Measurements from ENCODE around the gene CD37. TPM values are rescaled to one million over a fixed set of nuclear protein-coding genes. Genes with fewer than 3 reads are reported as not detected.
"Not testable (repeated sequence)": the region's sequence is repeated elsewhere in the genome, so short reads cannot be mapped to it uniquely, and the experiment has no call there.

Gene CD37
- total and polyA plus RNA-seq, 5 donors from 2014 or later: 149 to 351 (median 168) TPM

GRCh38 chr19:49363268-49364082, 28.3 kb downstream of the CD37 start, which contains the start of gene DKKL1:
TSS of gene DKKL1 (plus strand) at chr19:49363877. CDS start at chr19:49363999, 122 bp downstream.
- Histone ChIP-seq H3K27ac (ENCODE audit: insufficient read depth, low read length, poor library complexity, severe bottlenecking) (no peak within 1 kb of the TSS), H3K27me3 (ENCODE audit: control insufficient read depth, insufficient read depth, low read length) (peaks cover 14% of the 10 kb centered on the region), H3K9me3 (ENCODE audit: control insufficient read depth in 2 of 2, low read length in 2 of 2) (no peaks in the 10 kb centered on the region), H3K4me3 (ENCODE audit: low read depth, low read length) (peak within 1 kb of the TSS; percentile 44), H3K36me3 (ENCODE audit: control insufficient read depth, insufficient read depth, low read length) (no peaks in the 10 kb centered on the region), H3K4me1 (ENCODE audit: control insufficient read depth, insufficient read depth, low read length, poor library complexity, severe bottlenecking) (peaks cover 33% of the 10 kb centered on the region)
- peaks cover 42% of the 10 kb centered on the region for H3K27me3 Mint-ChIP-seq
- H3K9me3 Mint-ChIP-seq: peaks cover 0 to 2% (median 0%) of the 10 kb centered on the region in 7 donors
- H3K27ac Mint-ChIP-seq: no peak within 1 kb of the TSS
- peak; percentile 65 to 69 for ATAC-seq (ENCODE audit: low read depth in 2 of 2)
- H3K36me3 Mint-ChIP-seq: no peaks in the 10 kb centered on the region
- no peak within 1 kb of the TSS for H3K4me3 Mint-ChIP-seq
- DNase-seq: peak; percentile 46 to 63 (median 50)
- H3K4me1 Mint-ChIP-seq: peaks cover 0 to 15% (median 3%) of the 10 kb centered on the region in 4 donors

- H3K4me1 ChIP-seq (ENCODE audit: control insufficient read depth, insufficient read depth, low read length, poor library complexity, severe bottlenecking): peaks cover 33% of the 10 kb centered on the region
Observed at GRCh38 chr19:49364083-49364737, 29.0 kb downstream of the CD37 start.

GRCh38 chr19:49366110-49366509, 30.9 kb downstream of the CD37 start:
- Histone ChIP-seq H3K27ac (ENCODE audit: insufficient read depth, low read length, poor library complexity, severe bottlenecking) (no peak overlapping the region), H3K4me3 (ENCODE audit: low read depth, low read length) (no peak overlapping the region), H3K27me3 (ENCODE audit: control insufficient read depth, insufficient read depth, low read length) (peaks cover 18% of the 10 kb centered on the region), H3K9me3 (ENCODE audit: control insufficient read depth in 2 of 2, low read length in 2 of 2) (peaks cover 12 to 15% of the 10 kb centered on the region in 2 experiments), H3K36me3 (ENCODE audit: control insufficient read depth, insufficient read depth, low read length) (no peaks in the 10 kb centered on the region), H3K4me1 (ENCODE audit: control insufficient read depth, insufficient read depth, low read length, poor library complexity, severe bottlenecking) (peaks cover 33% of the 10 kb centered on the region)
- Mint-ChIP-seq H3K27ac (no peak overlapping the region), H3K9me3 (peaks cover 0 to 18% (median 0%) of the 10 kb centered on the region in 7 donors), H3K4me1 (peaks cover 0 to 10% (median 3%) of the 10 kb centered on the region in 4 donors), H3K4me3 (no peak overlapping the region), H3K36me3 (peaks cover 3% of the 10 kb centered on the region), H3K27me3 (peaks cover 33% of the 10 kb centered on the region)
- DNase-seq (no peak), ATAC-seq (ENCODE audit: low read depth in 2 of 2) (no peak)

More at GRCh38 chr19:49364083-49364737, 29.0 kb downstream of the CD37 start:
- H3K27ac ChIP-seq (ENCODE audit: insufficient read depth, low read length, poor library complexity, severe bottlenecking): no peak overlapping the region
- ATAC-seq (ENCODE audit: low read depth in 2 of 2) (no peak), DNase-seq (no peak)
- peaks cover 5 to 6% of the 10 kb centered on the region in 2 experiments for H3K9me3 ChIP-seq (ENCODE audit: control insufficient read depth in 2 of 2, low read length in 2 of 2)
- peaks cover 14% of the 10 kb centered on the region for H3K27me3 ChIP-seq (ENCODE audit: control insufficient read depth, insufficient read depth, low read length)
- Mint-ChIP-seq H3K27ac (no peak overlapping the region), H3K4me1 (peaks cover 0 to 15% (median 3%) of the 10 kb centered on the region in 4 donors), H3K9me3 (peaks cover 0 to 7% (median 0%) of the 10 kb centered on the region in 7 donors), H3K27me3 (peaks cover 40% of the 10 kb centered on the region), H3K4me3 (no peak overlapping the region), H3K36me3 (no peaks in the 10 kb centered on the region)
- H3K36me3 ChIP-seq (ENCODE audit: control insufficient read depth, insufficient read depth, low read length): no peaks in the 10 kb centered on the region
- no peak overlapping the region for H3K4me3 ChIP-seq (ENCODE audit: low read depth, low read length)

GRCh38 chr19:49368711-49369358, 33.6 kb downstream of the CD37 start:
- Histone ChIP-seq H3K27ac (ENCODE audit: insufficient read depth, low read length, poor library complexity, severe bottlenecking) (no peak overlapping the region), H3K27me3 (ENCODE audit: control insufficient read depth, insufficient read depth, low read length) (peaks cover 9% of the 10 kb centered on the region), H3K9me3 (ENCODE audit: control insufficient read depth in 2 of 2, low read length in 2 of 2) (peaks cover 12 to 15% of the 10 kb centered on the region in 2 experiments), H3K4me1 (ENCODE audit: control insufficient read depth, insufficient read depth, low read length, poor library complexity, severe bottlenecking) (peaks cover 8% of the 10 kb centered on the region), H3K4me3 (ENCODE audit: low read depth, low read length) (no peak overlapping the region), H3K36me3 (ENCODE audit: control insufficient read depth, insufficient read depth, low read length) (no peaks in the 10 kb centered on the region)
- ATAC-seq (ENCODE audit: low read depth in 2 of 2): no peak
- peaks cover 0 to 18% (median 0%) of the 10 kb centered on the region in 7 donors for H3K9me3 Mint-ChIP-seq
- H3K27me3 Mint-ChIP-seq: peaks cover 40% of the 10 kb centered on the region
- H3K4me1 Mint-ChIP-seq: peaks cover 0 to 2% (median 0%) of the 10 kb centered on the region in 4 donors
- no peak overlapping the region for H3K27ac Mint-ChIP-seq
- H3K36me3 Mint-ChIP-seq: peaks cover 3% of the 10 kb centered on the region
- no peak overlapping the region for H3K4me3 Mint-ChIP-seq
- DNase-seq: no peak

GRCh38 chr19:49371184-49371583, 36.0 kb downstream of the CD37 start:
- Mint-ChIP-seq H3K27me3 (peaks cover 36% of the 10 kb centered on the region), H3K36me3 (peaks cover 3% of the 10 kb centered on the region), H3K4me3 (no peak overlapping the region), H3K9me3 (peaks cover 0 to 18% (median 3%) of the 10 kb centered on the region in 7 donors), H3K4me1 (no peaks in the 10 kb centered on the region), H3K27ac (no peak overlapping the region)
- Histone ChIP-seq H3K27ac (ENCODE audit: insufficient read depth, low read length, poor library complexity, severe bottlenecking) (no peak overlapping the region), H3K36me3 (ENCODE audit: control insufficient read depth, insufficient read depth, low read length) (no peaks in the 10 kb centered on the region), H3K27me3 (ENCODE audit: control insufficient read depth, insufficient read depth, low read length) (peaks cover 4% of the 10 kb centered on the region), H3K4me3 (ENCODE audit: low read depth, low read length) (no peak overlapping the region), H3K9me3 (ENCODE audit: control insufficient read depth in 2 of 2, low read length in 2 of 2) (peaks cover 12 to 15% of the 10 kb centered on the region in 2 experiments), H3K4me1 (ENCODE audit: control insufficient read depth, insufficient read depth, low read length, poor library complexity, severe bottlenecking) (no peaks in the 10 kb centered on the region)
- DNase-seq: no peak
- no peak for ATAC-seq (ENCODE audit: low read depth in 2 of 2)

GRCh38 chr19:49373174-49373573, 38.0 kb downstream of the CD37 start:
- not testable (repeated sequence) for H3K27me3 ChIP-seq (ENCODE audit: control insufficient read depth, insufficient read depth, low read length); H3K27ac Mint-ChIP-seq; DNase-seq; H3K36me3 Mint-ChIP-seq; H3K4me3 Mint-ChIP-seq; H3K4me3 ChIP-seq (ENCODE audit: low read depth, low read length); H3K4me1 Mint-ChIP-seq; H3K4me1 ChIP-seq (ENCODE audit: control insufficient read depth, insufficient read depth, low read length, poor library complexity, severe bottlenecking); H3K27ac ChIP-seq (ENCODE audit: insufficient read depth, low read length, poor library complexity, severe bottlenecking); H3K36me3 ChIP-seq (ENCODE audit: control insufficient read depth, insufficient read depth, low read length); ATAC-seq (ENCODE audit: low read depth in 2 of 2)
- Mint-ChIP-seq H3K9me3 (peaks cover 0 to 18% (median 3%) of the 10 kb centered on the region in 7 donors), H3K27me3 (peaks cover 30% of the 10 kb centered on the region)
- peaks cover 12 to 15% of the 10 kb centered on the region in 2 experiments for H3K9me3 ChIP-seq (ENCODE audit: control insufficient read depth in 2 of 2, low read length in 2 of 2)

GRCh38 chr19:49374665-49375434, 39.6 kb downstream of the CD37 start:
- no peaks in the 10 kb centered on the region for H3K4me1 Mint-ChIP-seq
- ATAC-seq (ENCODE audit: low read depth in 2 of 2) (no peak), DNase-seq (no peak)
- Histone ChIP-seq H3K27ac (ENCODE audit: insufficient read depth, low read length, poor library complexity, severe bottlenecking) (no peak overlapping the region), H3K27me3 (ENCODE audit: control insufficient read depth, insufficient read depth, low read length) (peaks cover 5% of the 10 kb centered on the region), H3K9me3 (ENCODE audit: control insufficient read depth in 2 of 2, low read length in 2 of 2) (peaks cover under 1 to 3% of the 10 kb centered on the region in 2 experiments), H3K36me3 (ENCODE audit: control insufficient read depth, insufficient read depth, low read length) (no peaks in the 10 kb centered on the region), H3K4me1 (ENCODE audit: control insufficient read depth, insufficient read depth, low read length, poor library complexity, severe bottlenecking) (no peaks in the 10 kb centered on the region), H3K4me3 (ENCODE audit: low read depth, low read length) (no peak overlapping the region)
- peaks cover 36% of the 10 kb centered on the region for H3K27me3 Mint-ChIP-seq
- no peak overlapping the region for H3K4me3 Mint-ChIP-seq
- peaks cover 3% of the 10 kb centered on the region for H3K36me3 Mint-ChIP-seq
- H3K9me3 Mint-ChIP-seq: peaks cover 0 to 7% (median 1%) of the 10 kb centered on the region in 7 donors
- H3K27ac Mint-ChIP-seq: no peak overlapping the region
